ENCODE data around the gene IGFBP5.

IGFBP5 gene

DNA sequence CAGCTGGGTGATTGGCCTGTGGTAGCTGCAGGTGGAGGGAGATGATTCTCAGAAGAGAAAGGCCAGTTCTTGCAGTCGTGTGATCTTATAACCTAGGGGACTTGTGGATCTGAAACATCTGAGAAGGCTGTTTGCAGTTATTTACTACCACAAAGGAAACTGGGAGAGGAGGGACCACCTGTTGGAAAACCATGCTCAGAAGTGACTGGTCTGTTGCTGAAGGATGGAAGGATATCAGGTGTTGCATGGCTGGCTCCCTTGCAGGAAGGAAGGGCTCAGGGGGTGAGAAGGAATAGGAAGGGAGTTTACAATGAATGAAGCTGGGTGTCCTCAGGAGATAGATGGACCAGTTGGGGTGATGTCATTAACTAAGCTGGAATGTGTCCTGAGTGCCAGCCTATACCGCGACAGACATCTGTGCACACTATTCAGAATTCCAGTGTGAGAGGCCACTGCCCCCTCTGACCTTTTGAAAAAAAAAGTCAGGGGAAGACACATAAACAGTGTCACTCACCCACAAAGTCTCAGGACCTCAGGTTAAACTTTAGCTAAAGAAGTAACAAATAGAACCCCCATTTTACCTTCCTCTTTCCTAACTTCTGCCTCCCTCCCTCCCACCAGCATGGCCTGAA is 44.6 kb downstream of the IGFBP5 start:
- TF ChIP-seq POLR2AphosphoS5 (IDR thresholded peaks at IDR 0.05; ENCODE audit: low read depth) (no peak), SPI1 (IDR thresholded peaks at IDR 0.05; ENCODE audit: borderline replicate concordance, low read depth) (no peak), GABPA (IDR thresholded peaks at IDR 0.05; ENCODE audit: low read depth) (no peak)
- TF ChIP-seq, protein P1, sequence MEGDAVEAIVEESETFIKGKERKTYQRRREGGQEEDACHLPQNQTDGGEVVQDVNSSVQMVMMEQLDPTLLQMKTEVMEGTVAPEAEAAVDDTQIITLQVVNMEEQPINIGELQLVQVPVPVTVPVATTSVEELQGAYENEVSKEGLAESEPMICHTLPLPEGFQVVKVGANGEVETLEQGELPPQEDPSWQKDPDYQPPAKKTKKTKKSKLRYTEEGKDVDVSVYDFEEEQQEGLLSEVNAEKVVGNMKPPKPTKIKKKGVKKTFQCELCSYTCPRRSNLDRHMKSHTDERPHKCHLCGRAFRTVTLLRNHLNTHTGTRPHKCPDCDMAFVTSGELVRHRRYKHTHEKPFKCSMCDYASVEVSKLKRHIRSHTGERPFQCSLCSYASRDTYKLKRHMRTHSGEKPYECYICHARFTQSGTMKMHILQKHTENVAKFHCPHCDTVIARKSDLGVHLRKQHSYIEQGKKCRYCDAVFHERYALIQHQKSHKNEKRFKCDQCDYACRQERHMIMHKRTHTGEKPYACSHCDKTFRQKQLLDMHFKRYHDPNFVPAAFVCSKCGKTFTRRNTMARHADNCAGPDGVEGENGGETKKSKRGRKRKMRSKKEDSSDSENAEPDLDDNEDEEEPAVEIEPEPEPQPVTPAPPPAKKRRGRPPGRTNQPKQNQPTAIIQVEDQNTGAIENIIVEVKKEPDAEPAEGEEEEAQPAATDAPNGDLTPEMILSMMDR (IDR thresholded peaks at IDR 0.05; ENCODE audit: insufficient read depth, low read length): no peak
- no peak overlapping the region for H3K4me3 ChIP-seq (replicated peaks; ENCODE audit: insufficient read depth, low read length)
- DNase-seq (ENCODE audit: low read depth in 1 of 2, low spot score in 1 of 2): no peak
- H3K27ac ChIP-seq (replicated peaks): no peak overlapping the region
- peaks cover 2% of the 10 kb centered on the region for H3K27me3 ChIP-seq (ENCODE audit: insufficient read depth, poor library complexity, severe bottlenecking)

DNA sequence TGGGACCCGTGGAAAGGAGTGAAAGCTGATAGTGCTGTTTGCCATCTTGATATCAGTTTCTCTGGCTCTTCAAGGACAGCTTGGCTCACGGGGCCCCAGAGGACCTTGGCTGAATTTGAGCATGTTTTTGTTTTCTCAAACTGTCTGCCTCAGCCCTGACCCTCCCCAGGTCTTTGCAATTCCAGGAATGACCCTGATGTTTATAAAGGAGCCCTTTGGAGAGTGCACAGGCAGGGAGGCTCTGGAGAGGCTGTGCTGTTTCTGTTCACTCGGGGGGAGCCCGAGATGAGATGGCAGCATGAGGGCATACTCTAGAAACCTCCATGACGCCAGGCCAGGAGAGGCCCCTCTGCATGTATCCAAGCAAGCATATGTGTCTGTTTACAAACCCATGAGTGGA is 45.8 kb downstream of the IGFBP5 start:
- no peak overlapping the region for H3K27ac ChIP-seq (replicated peaks)
- H3K4me3 ChIP-seq (replicated peaks; ENCODE audit: insufficient read depth, low read length): no peak overlapping the region
- TF ChIP-seq, protein P1 (IDR thresholded peaks at IDR 0.05; ENCODE audit: insufficient read depth, low read length): no peak
- TF ChIP-seq SPI1 (IDR thresholded peaks at IDR 0.05; ENCODE audit: borderline replicate concordance, low read depth): no peak
- TF ChIP-seq, protein P2, sequence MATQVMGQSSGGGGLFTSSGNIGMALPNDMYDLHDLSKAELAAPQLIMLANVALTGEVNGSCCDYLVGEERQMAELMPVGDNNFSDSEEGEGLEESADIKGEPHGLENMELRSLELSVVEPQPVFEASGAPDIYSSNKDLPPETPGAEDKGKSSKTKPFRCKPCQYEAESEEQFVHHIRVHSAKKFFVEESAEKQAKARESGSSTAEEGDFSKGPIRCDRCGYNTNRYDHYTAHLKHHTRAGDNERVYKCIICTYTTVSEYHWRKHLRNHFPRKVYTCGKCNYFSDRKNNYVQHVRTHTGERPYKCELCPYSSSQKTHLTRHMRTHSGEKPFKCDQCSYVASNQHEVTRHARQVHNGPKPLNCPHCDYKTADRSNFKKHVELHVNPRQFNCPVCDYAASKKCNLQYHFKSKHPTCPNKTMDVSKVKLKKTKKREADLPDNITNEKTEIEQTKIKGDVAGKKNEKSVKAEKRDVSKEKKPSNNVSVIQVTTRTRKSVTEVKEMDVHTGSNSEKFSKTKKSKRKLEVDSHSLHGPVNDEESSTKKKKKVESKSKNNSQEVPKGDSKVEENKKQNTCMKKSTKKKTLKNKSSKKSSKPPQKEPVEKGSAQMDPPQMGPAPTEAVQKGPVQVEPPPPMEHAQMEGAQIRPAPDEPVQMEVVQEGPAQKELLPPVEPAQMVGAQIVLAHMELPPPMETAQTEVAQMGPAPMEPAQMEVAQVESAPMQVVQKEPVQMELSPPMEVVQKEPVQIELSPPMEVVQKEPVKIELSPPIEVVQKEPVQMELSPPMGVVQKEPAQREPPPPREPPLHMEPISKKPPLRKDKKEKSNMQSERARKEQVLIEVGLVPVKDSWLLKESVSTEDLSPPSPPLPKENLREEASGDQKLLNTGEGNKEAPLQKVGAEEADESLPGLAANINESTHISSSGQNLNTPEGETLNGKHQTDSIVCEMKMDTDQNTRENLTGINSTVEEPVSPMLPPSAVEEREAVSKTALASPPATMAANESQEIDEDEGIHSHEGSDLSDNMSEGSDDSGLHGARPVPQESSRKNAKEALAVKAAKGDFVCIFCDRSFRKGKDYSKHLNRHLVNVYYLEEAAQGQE (IDR thresholded peaks at IDR 0.05; ENCODE audit: insufficient replicate concordance, low read depth): no peak
- no peak for TF ChIP-seq POLR2AphosphoS5 (IDR thresholded peaks at IDR 0.05; ENCODE audit: low read depth)
- TF ChIP-seq GABPA (IDR thresholded peaks at IDR 0.05; ENCODE audit: low read depth): no peak
- DNase-seq (ENCODE audit: low read depth in 1 of 2, low spot score in 1 of 2): no peak
- peaks cover 2% of the 10 kb centered on the region for H3K27me3 ChIP-seq (ENCODE audit: insufficient read depth, poor library complexity, severe bottlenecking)

DNA sequence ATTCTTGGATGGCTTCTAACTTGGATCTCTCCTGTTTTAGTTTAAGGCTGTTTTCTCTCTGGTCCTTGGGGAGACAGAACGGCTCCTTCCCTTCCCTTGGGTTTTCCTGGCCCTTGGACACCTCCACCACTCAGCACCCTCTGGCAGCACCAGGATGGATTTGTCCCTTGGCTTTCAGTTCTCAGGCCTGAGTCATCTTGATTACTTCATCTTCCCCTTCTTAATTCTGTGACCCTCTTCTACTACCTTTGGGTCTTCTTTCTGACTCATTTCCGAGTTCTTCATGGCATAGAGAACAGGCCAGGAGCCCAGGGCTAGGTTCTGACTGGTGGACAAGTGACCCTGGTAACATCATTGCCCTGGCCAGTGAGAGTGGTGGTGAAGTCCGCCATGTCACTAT is 47.2 kb downstream of the IGFBP5 start:
- no peak overlapping the region for H3K27ac ChIP-seq (replicated peaks)
- DNase-seq (ENCODE audit: low read depth in 1 of 2, low spot score in 1 of 2): no peak

More for the DNA sequence above, 47.2 kb downstream of the IGFBP5 start:
- H3K27me3 ChIP-seq (ENCODE audit: insufficient read depth, poor library complexity, severe bottlenecking): peaks cover 2% of the 10 kb centered on the region
- H3K4me3 ChIP-seq (replicated peaks; ENCODE audit: insufficient read depth, low read length): no peak overlapping the region
- TF ChIP-seq SPI1 (IDR thresholded peaks at IDR 0.05; ENCODE audit: borderline replicate concordance, low read depth) (no peak), POLR2AphosphoS5 (IDR thresholded peaks at IDR 0.05; ENCODE audit: low read depth) (no peak), GABPA (IDR thresholded peaks at IDR 0.05; ENCODE audit: low read depth) (no peak)
- TF ChIP-seq, protein P1 (IDR thresholded peaks at IDR 0.05; ENCODE audit: insufficient read depth, low read length): no peak
- TF ChIP-seq, protein P2 (IDR thresholded peaks at IDR 0.05; ENCODE audit: insufficient replicate concordance, low read depth): no peak
